Dermis lymphatic vessel endothelial cell (primary cell): ENCODE results near the gene LARP1. TPM values are rescaled to one million over a fixed set of nuclear protein-coding genes. Genes with fewer than 3 reads are reported as not detected.

Experiments used
- total RNA-seq: library from RNA; depleted of rRNA; stranded (reverse); fragments of >200 nt; gene quantifications from 2 replicates; pipeline ENCODE4 v1.2.1, GENCODE V29; 2014

LARP1 gene
- total RNA-seq: 31.1 and 32.1 TPM in 2 replicates

DNA sequence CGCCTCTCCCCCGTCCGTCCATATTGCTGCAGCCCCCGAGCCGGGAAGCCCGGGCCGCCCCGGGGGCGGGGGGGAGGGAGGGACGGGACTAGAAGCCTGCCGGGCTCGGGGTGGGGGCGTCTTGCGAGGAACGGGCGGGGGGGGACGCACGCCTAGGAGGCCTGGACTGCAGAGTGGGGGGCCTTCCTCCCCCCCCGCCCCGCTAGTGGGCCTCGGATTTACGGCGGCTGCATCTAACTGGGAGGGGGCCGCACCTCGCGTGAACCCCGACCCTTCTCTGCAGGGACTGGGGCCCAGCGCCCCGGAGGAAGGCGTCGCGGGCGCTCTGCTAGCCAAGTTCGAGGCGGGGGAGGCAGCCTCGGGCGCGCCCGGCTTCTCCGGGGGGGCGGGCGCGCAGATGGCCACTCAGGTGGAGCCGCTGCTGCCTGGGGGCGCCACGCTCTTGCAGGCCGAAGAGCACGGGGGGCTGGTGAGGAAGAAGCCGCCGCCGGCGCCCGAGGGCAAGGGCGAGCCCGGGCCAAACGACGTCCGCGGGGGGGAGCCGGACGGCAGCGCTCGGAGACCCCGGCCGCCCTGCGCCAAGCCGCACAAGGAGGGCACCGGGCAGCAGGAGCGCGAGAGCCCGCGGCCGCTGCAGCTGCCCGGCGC, at the start of gene LARP1:
TSS of gene LARP1 (plus strand) at position 17 of the 648 bp plus-strand sequence. CDS start at position 398, 381 bp downstream.

DNA sequence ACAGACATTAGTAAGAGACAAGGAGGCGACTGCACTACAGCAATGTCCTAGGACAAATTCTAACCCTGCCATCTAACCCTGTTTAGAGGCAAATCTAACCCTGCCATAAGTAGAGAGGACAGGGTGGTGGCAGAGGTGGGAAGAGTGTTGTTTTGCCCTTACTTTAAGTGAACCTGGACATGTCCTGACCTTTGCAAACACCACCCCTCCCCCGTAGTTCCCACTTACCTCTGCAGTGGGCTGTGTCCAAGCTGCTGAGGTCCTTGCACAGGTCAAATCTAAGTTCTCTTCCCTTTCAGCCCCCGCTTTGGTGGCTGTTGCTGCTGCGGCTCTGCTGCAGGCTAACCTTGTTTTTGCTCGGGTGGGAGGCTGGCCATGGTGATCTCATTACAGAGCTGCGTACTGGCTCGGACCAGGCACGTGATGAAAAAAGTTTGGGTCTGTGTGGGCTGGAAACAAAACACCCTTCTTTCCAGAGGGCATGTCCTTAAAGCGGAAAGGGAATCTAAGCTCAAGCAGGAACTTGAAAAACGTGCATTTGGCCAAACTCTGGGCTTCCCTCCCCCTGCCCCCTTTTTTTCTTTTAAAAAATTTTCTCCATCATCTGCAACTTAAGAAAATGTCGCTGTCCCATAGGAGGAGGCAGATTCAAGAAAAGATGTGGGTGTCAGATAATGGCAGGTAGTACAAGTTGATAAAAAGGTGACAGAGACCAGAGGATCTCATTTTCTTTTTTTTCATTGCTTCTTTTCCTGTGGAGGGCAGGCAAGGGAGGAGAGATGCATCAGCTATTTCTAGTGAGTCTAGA, 95.3 kb downstream of the LARP1 start, which contains the start of gene FAXDC2:
TSS of gene FAXDC2 (minus strand) at position 349 of the 808 bp plus-strand sequence. CDS start 12,425 bp downstream, outside the sequence.

DNA sequence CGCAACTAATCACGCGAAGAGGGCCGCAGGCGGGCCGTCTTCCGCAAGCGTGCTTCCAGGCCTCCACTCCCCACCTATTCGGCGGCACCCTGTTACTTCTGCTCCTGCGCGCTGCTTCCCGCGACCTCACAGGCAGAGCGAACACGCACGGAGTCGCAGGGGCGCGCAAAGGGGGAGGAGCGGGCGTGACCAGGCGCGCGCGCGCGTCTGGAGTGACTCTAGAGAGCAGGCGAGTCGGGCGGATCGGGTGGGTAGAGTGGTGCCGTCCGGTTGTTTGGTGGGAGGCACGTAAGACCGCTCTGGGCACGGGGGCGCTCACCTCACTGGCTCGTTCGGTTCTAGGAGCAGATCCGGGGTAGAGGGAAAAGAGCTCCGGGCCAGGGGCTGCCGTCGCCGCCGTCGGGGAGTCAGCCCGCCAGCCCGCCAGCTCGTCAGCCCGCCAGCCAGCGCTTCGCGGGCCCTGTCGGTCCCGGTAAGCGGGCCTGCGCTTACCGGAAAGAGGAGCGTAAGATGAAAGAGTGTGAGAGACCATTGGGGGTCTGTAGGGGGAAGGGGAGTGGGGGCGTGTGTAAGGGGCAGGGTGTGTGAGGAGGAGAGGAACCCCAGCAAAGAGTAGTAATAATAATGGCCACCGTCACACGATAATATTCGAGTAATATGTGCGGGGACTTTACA, 103.3 kb downstream of the LARP1 start, which contains the start of gene CNOT8:
TSS of gene CNOT8 (plus strand) at position 331 of the 675 bp plus-strand sequence. CDS start 4,652 bp downstream, outside the sequence.

Other genes starting within 250 kb of the LARP1 start
- 14.8 and 15.5 TPM in 2 replicates for gene FAXDC2, start 95.2 kb downstream of the LARP1 start, total RNA-seq
- gene CNOT8, start 103.2 kb downstream of the LARP1 start, total RNA-seq: 90.7 and 104 TPM in 2 replicates
- 9.4 and 16.7 TPM in 2 replicates for gene GEMIN5, start 182.8 kb downstream of the LARP1 start, total RNA-seq
- 21.2 and 23.1 TPM in 2 replicates for gene MRPL22, start 185.7 kb downstream of the LARP1 start, total RNA-seq